WTC11 (cell line): ENCODE measurements around the gene POU2F1. TPM values are rescaled to one million over a fixed set of nuclear protein-coding genes. Genes with fewer than 3 reads are reported as not detected.

Experiments
- ATAC-seq: fragments of 200-7000 bp; cut with Tn5 transposase; 2 replicates; pipeline ENCODE4 v1.10.0; 2021; ENCODE audit warnings: mild to moderate bottlenecking, moderate library complexity
- CTCF ChIA-PET: fragments of 300-600 bp; sonication (Branson Sonifier 250); formaldehyde crosslinking; loops from one replicate; lab custom pipeline; 2021; ENCODE audit warnings: antibody characterized with exemption; lab: Charles Lee
- POLR2A ChIA-PET: fragments of 350-600 bp; sonication (Branson Sonifier 250); formaldehyde crosslinking; loops from one replicate; lab custom pipeline; 2021; ENCODE audit warnings: antibody characterized with exemption; lab: Charles Lee
- DNase-seq: peaks from one replicate; pipeline ENCODE4 v3.0.0; 2021; ENCODE audit warnings: low spot score
- H3K27ac Mint-ChIP-seq: 2 replicates; pipeline ENCODE4 v1.8.0; 2021; ENCODE audit warnings: mixed read lengths
- H3K27me3 Mint-ChIP-seq: 2 replicates; pipeline ENCODE4 v1.8.0; 2021; ENCODE audit warnings: low read depth, mild to moderate bottlenecking, moderate library complexity, mixed read lengths
- H3K36me3 Mint-ChIP-seq: 2 replicates; pipeline ENCODE4 v1.8.0; 2021; ENCODE audit warnings: mixed read lengths
- H3K4me1 Mint-ChIP-seq: 2 replicates; pipeline ENCODE4 v1.8.0; 2022; ENCODE audit warnings: mixed read lengths
- H3K4me3 Mint-ChIP-seq: 2 replicates; pipeline ENCODE4 v1.8.0; 2021; ENCODE audit warnings: mild to moderate bottlenecking, moderate library complexity, mixed read lengths
- H3K9me3 Mint-ChIP-seq: 2 replicates; pipeline ENCODE4 v1.8.0; 2021; ENCODE audit warnings: mixed read lengths
- ESRRA ChIP-seq: sonication (generic); formaldehyde crosslinking; IDR thresholded peaks from 2 replicates; pipeline ENCODE4 v1.8.1; 2022; ENCODE audit warnings: mild to moderate bottlenecking, missing genetic modification reagents, borderline replicate concordance
- FOXJ3 ChIP-seq: sonication (generic); formaldehyde crosslinking; IDR thresholded peaks from 2 replicates; pipeline ENCODE4 v1.9.0; 2021; ENCODE audit warnings: missing genetic modification reagents, mild to moderate bottlenecking, borderline replicate concordance
- FOXK1 ChIP-seq: sonication (generic); formaldehyde crosslinking; IDR thresholded peaks from 2 replicates; pipeline ENCODE4 v1.8.0; 2022; ENCODE audit warnings: mild to moderate bottlenecking, moderate library complexity, missing genetic modification reagents
- FOXP1 ChIP-seq: sonication (generic); formaldehyde crosslinking; IDR thresholded peaks from 2 replicates; pipeline ENCODE4 v1.8.0; 2022; ENCODE audit warnings: missing genetic modification reagents, mild to moderate bottlenecking, moderate library complexity, borderline replicate concordance
- GRHL2 ChIP-seq: fragments of 250-450 bp; sonication (Bioruptor Pico); IDR thresholded peaks from 2 replicates; pipeline ENCODE4 v1.8.0; 2022; ENCODE audit warnings: mild to moderate bottlenecking, moderate library complexity; ENCODE audit not compliant: insufficient replicate concordance, severe bottlenecking
- JAZF1 ChIP-seq: fragments of 250-450 bp; sonication (Bioruptor Pico); IDR thresholded peaks from 2 replicates; pipeline ENCODE4 v1.9.0; 2021; ENCODE audit warnings: moderate library complexity, mild to moderate bottlenecking, inconsistent platforms
- MYBL2 ChIP-seq: sonication (generic); formaldehyde crosslinking; IDR thresholded peaks from 2 replicates; pipeline ENCODE4 v1.8.1; 2023; ENCODE audit warnings: mild to moderate bottlenecking, moderate library complexity, missing genetic modification reagents
- OVOL2 ChIP-seq: fragments of 250-450 bp; sonication (Bioruptor Pico); IDR thresholded peaks from 2 replicates; pipeline ENCODE4 v1.9.0; 2021; ENCODE audit warnings: mild to moderate bottlenecking, borderline replicate concordance
- RELA ChIP-seq: sonication (generic); formaldehyde crosslinking; IDR thresholded peaks from 2 replicates; pipeline ENCODE4 v1.8.1; 2022; ENCODE audit warnings: missing genetic modification reagents, mild to moderate bottlenecking, borderline replicate concordance
- ZBTB21 ChIP-seq: sonication (generic); formaldehyde crosslinking; IDR thresholded peaks from 2 replicates; pipeline ENCODE4 v1.8.1; 2023; ENCODE audit warnings: mild to moderate bottlenecking, missing genetic modification reagents, borderline replicate concordance
- ZNF232 ChIP-seq: sonication (generic); formaldehyde crosslinking; IDR thresholded peaks from 2 replicates; pipeline ENCODE4 v1.8.0; 2022; ENCODE audit warnings: mild to moderate bottlenecking, missing genetic modification reagents
- total RNA-seq: library from RNA; stranded (reverse); gene quantifications from 3 replicates; pipeline ENCODE4 v1.2.3, GENCODE V29; 2021
- TF ChIP-seq, protein P1 (sequence below): sonication (generic); formaldehyde crosslinking; IDR thresholded peaks from 2 replicates; pipeline ENCODE4 v1.8.1; 2023; ENCODE audit warnings: mild to moderate bottlenecking, missing genetic modification reagents
- TF ChIP-seq, protein P2 (sequence below): sonication (generic); formaldehyde crosslinking; conservative IDR thresholded peaks from 2 replicates; pipeline ENCODE4 v1.8.1; 2023; ENCODE audit warnings: mild to moderate bottlenecking, low read depth, missing genetic modification reagents, moderate library complexity
- TF ChIP-seq, protein P3 (sequence below): sonication (generic); formaldehyde crosslinking; IDR thresholded peaks from 2 replicates; pipeline ENCODE4 v1.8.1; 2022; ENCODE audit warnings: low read depth, mild to moderate bottlenecking, moderate library complexity, missing genetic modification reagents, borderline replicate concordance
- TF ChIP-seq, protein P4 (sequence below): sonication (generic); formaldehyde crosslinking; IDR thresholded peaks from 2 replicates; pipeline ENCODE4 v1.8.0; 2023; ENCODE audit warnings: mild to moderate bottlenecking, missing genetic modification reagents
- TF ChIP-seq, protein P5 (sequence below): sonication (generic); formaldehyde crosslinking; IDR thresholded peaks from 2 replicates; pipeline ENCODE4 v1.8.0; 2022; ENCODE audit warnings: missing genetic modification reagents
- TF ChIP-seq, protein P6 (sequence below): fragments of 250-450 bp; sonication (Bioruptor Pico); IDR thresholded peaks from 2 replicates; pipeline ENCODE4 v1.8.0; 2021; ENCODE audit warnings: mild to moderate bottlenecking
- TF ChIP-seq, protein P7 (sequence below): sonication (generic); formaldehyde crosslinking; IDR thresholded peaks from 2 replicates; pipeline ENCODE4 v1.8.0; 2023; ENCODE audit warnings: missing genetic modification reagents

Gene POU2F1
- total RNA-seq, 1 experiment from 2014 or later = 51.3 TPM

DNA sequence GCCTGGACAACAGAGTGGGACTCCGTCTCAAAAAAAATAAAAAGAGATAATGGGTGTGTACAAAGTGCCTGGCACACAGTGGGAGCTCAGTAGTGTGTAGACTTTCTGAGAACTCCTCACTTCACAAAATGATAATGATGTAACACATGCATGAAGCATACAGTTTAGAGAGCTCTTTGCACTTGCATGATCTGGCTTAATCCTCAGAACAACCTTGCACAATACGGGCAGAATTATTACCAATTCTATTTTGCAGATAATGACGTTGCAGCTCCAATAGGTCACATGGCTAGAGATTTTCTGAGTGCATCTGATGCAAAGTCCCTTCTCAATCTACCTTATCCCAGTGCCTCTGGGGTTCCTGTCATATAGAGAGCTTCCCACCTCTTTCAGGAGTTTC is 226.3 kb downstream of the POU2F1 start:
- POLR2A ChIA-PET = no interaction called here
- no peak for ATAC-seq
- no peaks in the 10 kb centered on the region for H3K36me3 Mint-ChIP-seq
- no peak overlapping the region for H3K4me3 Mint-ChIP-seq
- TF ChIP-seq GRHL2 (CRISPR knock-in tag) (no peak), ZBTB21 (no peak), OVOL2 (CRISPR knock-in tag) (no peak), FOXK1 (CRISPR knock-in tag) (no peak), ESRRA (CRISPR knock-in tag) (no peak), ZNF232 (CRISPR knock-in tag) (no peak), MYBL2 (CRISPR knock-in tag) (no peak), JAZF1 (CRISPR knock-in tag) (no peak), FOXJ3 (no peak), RELA (CRISPR knock-in tag) (no peak), FOXP1 (CRISPR knock-in tag) (no peak)
- TF ChIP-seq, protein P1, sequence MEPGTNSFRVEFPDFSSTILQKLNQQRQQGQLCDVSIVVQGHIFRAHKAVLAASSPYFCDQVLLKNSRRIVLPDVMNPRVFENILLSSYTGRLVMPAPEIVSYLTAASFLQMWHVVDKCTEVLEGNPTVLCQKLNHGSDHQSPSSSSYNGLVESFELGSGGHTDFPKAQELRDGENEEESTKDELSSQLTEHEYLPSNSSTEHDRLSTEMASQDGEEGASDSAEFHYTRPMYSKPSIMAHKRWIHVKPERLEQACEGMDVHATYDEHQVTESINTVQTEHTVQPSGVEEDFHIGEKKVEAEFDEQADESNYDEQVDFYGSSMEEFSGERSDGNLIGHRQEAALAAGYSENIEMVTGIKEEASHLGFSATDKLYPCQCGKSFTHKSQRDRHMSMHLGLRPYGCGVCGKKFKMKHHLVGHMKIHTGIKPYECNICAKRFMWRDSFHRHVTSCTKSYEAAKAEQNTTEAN (CRISPR knock-in tag) = no peak
- TF ChIP-seq, protein P2, sequence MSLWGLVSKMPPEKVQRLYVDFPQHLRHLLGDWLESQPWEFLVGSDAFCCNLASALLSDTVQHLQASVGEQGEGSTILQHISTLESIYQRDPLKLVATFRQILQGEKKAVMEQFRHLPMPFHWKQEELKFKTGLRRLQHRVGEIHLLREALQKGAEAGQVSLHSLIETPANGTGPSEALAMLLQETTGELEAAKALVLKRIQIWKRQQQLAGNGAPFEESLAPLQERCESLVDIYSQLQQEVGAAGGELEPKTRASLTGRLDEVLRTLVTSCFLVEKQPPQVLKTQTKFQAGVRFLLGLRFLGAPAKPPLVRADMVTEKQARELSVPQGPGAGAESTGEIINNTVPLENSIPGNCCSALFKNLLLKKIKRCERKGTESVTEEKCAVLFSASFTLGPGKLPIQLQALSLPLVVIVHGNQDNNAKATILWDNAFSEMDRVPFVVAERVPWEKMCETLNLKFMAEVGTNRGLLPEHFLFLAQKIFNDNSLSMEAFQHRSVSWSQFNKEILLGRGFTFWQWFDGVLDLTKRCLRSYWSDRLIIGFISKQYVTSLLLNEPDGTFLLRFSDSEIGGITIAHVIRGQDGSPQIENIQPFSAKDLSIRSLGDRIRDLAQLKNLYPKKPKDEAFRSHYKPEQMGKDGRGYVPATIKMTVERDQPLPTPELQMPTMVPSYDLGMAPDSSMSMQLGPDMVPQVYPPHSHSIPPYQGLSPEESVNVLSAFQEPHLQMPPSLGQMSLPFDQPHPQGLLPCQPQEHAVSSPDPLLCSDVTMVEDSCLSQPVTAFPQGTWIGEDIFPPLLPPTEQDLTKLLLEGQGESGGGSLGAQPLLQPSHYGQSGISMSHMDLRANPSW (CRISPR knock-in tag) = no peak
- TF ChIP-seq, protein P3, sequence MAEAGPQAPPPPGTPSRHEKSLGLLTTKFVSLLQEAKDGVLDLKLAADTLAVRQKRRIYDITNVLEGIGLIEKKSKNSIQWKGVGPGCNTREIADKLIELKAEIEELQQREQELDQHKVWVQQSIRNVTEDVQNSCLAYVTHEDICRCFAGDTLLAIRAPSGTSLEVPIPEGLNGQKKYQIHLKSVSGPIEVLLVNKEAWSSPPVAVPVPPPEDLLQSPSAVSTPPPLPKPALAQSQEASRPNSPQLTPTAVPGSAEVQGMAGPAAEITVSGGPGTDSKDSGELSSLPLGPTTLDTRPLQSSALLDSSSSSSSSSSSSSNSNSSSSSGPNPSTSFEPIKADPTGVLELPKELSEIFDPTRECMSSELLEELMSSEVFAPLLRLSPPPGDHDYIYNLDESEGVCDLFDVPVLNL (CRISPR knock-in tag) = no peak
- TF ChIP-seq, protein P4, sequence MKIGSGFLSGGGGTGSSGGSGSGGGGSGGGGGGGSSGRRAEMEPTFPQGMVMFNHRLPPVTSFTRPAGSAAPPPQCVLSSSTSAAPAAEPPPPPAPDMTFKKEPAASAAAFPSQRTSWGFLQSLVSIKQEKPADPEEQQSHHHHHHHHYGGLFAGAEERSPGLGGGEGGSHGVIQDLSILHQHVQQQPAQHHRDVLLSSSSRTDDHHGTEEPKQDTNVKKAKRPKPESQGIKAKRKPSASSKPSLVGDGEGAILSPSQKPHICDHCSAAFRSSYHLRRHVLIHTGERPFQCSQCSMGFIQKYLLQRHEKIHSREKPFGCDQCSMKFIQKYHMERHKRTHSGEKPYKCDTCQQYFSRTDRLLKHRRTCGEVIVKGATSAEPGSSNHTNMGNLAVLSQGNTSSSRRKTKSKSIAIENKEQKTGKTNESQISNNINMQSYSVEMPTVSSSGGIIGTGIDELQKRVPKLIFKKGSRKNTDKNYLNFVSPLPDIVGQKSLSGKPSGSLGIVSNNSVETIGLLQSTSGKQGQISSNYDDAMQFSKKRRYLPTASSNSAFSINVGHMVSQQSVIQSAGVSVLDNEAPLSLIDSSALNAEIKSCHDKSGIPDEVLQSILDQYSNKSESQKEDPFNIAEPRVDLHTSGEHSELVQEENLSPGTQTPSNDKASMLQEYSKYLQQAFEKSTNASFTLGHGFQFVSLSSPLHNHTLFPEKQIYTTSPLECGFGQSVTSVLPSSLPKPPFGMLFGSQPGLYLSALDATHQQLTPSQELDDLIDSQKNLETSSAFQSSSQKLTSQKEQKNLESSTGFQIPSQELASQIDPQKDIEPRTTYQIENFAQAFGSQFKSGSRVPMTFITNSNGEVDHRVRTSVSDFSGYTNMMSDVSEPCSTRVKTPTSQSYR (CRISPR knock-in tag) = no peak
- TF ChIP-seq, protein P5, sequence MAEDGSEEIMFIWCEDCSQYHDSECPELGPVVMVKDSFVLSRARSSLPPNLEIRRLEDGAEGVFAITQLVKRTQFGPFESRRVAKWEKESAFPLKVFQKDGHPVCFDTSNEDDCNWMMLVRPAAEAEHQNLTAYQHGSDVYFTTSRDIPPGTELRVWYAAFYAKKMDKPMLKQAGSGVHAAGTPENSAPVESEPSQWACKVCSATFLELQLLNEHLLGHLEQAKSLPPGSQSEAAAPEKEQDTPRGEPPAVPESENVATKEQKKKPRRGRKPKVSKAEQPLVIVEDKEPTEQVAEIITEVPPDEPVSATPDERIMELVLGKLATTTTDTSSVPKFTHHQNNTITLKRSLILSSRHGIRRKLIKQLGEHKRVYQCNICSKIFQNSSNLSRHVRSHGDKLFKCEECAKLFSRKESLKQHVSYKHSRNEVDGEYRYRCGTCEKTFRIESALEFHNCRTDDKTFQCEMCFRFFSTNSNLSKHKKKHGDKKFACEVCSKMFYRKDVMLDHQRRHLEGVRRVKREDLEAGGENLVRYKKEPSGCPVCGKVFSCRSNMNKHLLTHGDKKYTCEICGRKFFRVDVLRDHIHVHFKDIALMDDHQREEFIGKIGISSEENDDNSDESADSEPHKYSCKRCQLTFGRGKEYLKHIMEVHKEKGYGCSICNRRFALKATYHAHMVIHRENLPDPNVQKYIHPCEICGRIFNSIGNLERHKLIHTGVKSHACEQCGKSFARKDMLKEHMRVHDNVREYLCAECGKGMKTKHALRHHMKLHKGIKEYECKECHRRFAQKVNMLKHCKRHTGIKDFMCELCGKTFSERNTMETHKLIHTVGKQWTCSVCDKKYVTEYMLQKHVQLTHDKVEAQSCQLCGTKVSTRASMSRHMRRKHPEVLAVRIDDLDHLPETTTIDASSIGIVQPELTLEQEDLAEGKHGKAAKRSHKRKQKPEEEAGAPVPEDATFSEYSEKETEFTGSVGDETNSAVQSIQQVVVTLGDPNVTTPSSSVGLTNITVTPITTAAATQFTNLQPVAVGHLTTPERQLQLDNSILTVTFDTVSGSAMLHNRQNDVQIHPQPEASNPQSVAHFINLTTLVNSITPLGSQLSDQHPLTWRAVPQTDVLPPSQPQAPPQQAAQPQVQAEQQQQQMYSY (CRISPR knock-in tag) = no peak
- TF ChIP-seq, protein P6, sequence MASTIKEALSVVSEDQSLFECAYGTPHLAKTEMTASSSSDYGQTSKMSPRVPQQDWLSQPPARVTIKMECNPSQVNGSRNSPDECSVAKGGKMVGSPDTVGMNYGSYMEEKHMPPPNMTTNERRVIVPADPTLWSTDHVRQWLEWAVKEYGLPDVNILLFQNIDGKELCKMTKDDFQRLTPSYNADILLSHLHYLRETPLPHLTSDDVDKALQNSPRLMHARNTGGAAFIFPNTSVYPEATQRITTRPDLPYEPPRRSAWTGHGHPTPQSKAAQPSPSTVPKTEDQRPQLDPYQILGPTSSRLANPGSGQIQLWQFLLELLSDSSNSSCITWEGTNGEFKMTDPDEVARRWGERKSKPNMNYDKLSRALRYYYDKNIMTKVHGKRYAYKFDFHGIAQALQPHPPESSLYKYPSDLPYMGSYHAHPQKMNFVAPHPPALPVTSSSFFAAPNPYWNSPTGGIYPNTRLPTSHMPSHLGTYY (CRISPR knock-in tag) = no peak
- TF ChIP-seq, protein P7, sequence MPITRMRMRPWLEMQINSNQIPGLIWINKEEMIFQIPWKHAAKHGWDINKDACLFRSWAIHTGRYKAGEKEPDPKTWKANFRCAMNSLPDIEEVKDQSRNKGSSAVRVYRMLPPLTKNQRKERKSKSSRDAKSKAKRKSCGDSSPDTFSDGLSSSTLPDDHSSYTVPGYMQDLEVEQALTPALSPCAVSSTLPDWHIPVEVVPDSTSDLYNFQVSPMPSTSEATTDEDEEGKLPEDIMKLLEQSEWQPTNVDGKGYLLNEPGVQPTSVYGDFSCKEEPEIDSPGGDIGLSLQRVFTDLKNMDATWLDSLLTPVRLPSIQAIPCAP (CRISPR knock-in tag) = no peak
- TF ChIP-seq, all 79 proteins: peak for 0
- no peak for DNase-seq
- Mint-ChIP-seq H3K27me3 (peaks cover 2% of the 10 kb centered on the region), H3K4me1 (peaks cover 11% of the 10 kb centered on the region), H3K9me3 (no peaks in the 10 kb centered on the region), H3K27ac (no peak overlapping the region)
- CTCF ChIA-PET = interaction anchor here (0.6 to 3.3 kb wide), 9 partner anchors 8 to 390 kb away, joined by 3 to 14 read pairs (median 4); no protein-coding TSS in a partner anchor
